Tibial artery (tissue), 4 donors: ENCODE results near the gene CTR9.

Experiments used
- DNase-seq, 2 donors: peaks; one replicate each; pipeline ENCODE4 v3.0.0-alpha.2; 2019
- H3K27ac ChIP-seq, 2 donors: fragments of 200-600 bp; sonication (generic) in 1 of 2; 1 replicate in 1 of 2; 2 replicates in 1 of 2; pipeline ENCODE4 v1.5.1; 2018 to 2019; ENCODE audit warnings: mild to moderate bottlenecking in 1 of 2
- H3K27me3 ChIP-seq, 2 donors: fragments of 200-600 bp; sonication (generic) in 1 of 2; one replicate each; pipeline versions ENCODE4 v1.5.1 to v1.6.0; 2016 to 2019
- H3K36me3 ChIP-seq, 3 donors: fragments of 200-600 bp; sonication (generic) in 2 of 3; one replicate each; pipeline ENCODE4 v1.5.1; 2016 to 2019; ENCODE audit warnings: mild to moderate bottlenecking in 2 of 3
- H3K4me1 ChIP-seq, 4 donors: fragments of 200-600 bp; sonication (generic) in 2 of 4; 1 replicate in 3 of 4; 2 replicates in 1 of 4; pipeline ENCODE4 v1.5.1; 2016 to 2019
- H3K4me3 ChIP-seq, 2 donors: fragments of 200-600 bp; sonication (generic) in 1 of 2; 1 replicate in 1 of 2; 2 replicates in 1 of 2; pipeline ENCODE4 v1.5.1; 2018 to 2019; ENCODE audit warnings: mild to moderate bottlenecking in 2 of 2
- H3K9me3 ChIP-seq, 3 donors: fragments of 200-600 bp; sonication (generic) in 1 of 3; one replicate each; pipeline ENCODE4 v1.5.1; 2016 to 2019
- intact Hi-C: fragments of 100-400 bp; cut with DNase I; formaldehyde crosslinking; loops from one replicate; pipeline ENCODE4 v1.15.0; 2023; ENCODE audit warnings: low total_unique reads
- TF ChIP-seq, protein P1 (sequence below), 2 experiments: fragments of 200-600 bp in 1 of 2; fragments of 450-650 bp in 1 of 2; IDR thresholded peaks; one replicate each; pipeline ENCODE4 v1.5.1; 2017 to 2019; ENCODE audit warnings: antibody characterized with exemption in 2 of 2, mild to moderate bottlenecking in 1 of 2, moderate library complexity in 1 of 2

Gene CTR9

DNA sequence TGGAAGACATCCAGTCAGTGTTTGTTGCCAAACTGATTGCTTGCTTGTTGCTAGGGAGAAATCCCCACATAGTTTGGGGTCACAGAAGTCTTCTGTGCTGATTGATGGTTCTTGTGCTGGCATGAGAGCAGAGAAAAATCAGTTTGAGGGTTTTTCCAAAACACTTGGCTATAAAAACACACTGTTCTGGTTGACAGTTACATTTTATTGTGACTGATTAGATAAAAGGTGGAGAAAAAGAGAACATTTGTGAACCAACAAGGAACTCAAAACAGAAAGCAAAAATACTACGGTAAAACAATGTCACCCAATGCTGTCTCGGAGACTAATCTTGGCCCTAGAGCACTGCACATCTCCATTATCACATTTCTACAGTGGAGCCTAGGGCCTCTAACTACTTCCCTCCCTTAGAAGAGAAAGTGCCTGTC, 72.1 kb downstream of the CTR9 start:
- Histone ChIP-seq H3K9me3 (no peaks in the 10 kb centered on the region), H3K36me3 (no peaks in the 10 kb centered on the region), H3K27me3 (no peaks in the 10 kb centered on the region), H3K4me3 (no peak overlapping the region), H3K27ac (no peak overlapping the region), H3K4me1 (no peaks in the 10 kb centered on the region)
- no peak for DNase-seq
- TF ChIP-seq, protein P1, sequence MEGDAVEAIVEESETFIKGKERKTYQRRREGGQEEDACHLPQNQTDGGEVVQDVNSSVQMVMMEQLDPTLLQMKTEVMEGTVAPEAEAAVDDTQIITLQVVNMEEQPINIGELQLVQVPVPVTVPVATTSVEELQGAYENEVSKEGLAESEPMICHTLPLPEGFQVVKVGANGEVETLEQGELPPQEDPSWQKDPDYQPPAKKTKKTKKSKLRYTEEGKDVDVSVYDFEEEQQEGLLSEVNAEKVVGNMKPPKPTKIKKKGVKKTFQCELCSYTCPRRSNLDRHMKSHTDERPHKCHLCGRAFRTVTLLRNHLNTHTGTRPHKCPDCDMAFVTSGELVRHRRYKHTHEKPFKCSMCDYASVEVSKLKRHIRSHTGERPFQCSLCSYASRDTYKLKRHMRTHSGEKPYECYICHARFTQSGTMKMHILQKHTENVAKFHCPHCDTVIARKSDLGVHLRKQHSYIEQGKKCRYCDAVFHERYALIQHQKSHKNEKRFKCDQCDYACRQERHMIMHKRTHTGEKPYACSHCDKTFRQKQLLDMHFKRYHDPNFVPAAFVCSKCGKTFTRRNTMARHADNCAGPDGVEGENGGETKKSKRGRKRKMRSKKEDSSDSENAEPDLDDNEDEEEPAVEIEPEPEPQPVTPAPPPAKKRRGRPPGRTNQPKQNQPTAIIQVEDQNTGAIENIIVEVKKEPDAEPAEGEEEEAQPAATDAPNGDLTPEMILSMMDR (IDR thresholded peaks at IDR 0.05): no peak
- intact Hi-C loops: no loop called here

DNA sequence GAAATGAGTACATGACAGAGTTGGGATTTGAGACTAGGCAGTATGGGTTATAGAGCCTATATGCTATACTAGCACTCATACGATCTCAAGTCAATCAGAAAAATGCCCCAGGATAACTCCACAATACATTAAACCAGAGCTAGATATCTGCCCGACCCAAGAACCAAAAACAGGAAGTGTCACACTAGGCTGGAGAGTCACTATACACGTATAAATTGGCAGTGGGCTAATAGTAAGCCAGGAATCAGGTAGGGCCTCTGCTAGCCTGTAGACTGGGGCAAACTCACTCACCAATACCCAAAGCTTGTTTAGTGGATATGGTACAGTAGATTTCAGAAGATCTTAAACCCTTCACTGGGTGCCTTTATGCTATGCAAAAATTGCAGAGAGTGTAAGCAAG, 73.8 kb downstream of the CTR9 start:
- H3K36me3 ChIP-seq: no peaks in the 10 kb centered on the region
- TF ChIP-seq, protein P1 (IDR thresholded peaks at IDR 0.05): no peak

GRCh38 chr11:10828402-10828801, 77.4 kb downstream of the CTR9 start:
- Histone ChIP-seq H3K4me1 (no peaks in the 10 kb centered on the region), H3K27ac (no peak overlapping the region), H3K27me3 (no peaks in the 10 kb centered on the region), H3K9me3 (no peaks in the 10 kb centered on the region), H3K36me3 (no peaks in the 10 kb centered on the region), H3K4me3 (no peak overlapping the region)
- TF ChIP-seq, protein P1 (IDR thresholded peaks at IDR 0.05): no peak
- no peak for DNase-seq
- intact Hi-C loops: no loop called here

More for the DNA sequence above, 73.8 kb downstream of the CTR9 start:
- H3K27ac ChIP-seq: no peak overlapping the region
- H3K9me3 ChIP-seq: no peaks in the 10 kb centered on the region
- intact Hi-C loops: no loop called here
- H3K4me1 ChIP-seq: no peaks in the 10 kb centered on the region
- no peak for DNase-seq
- H3K27me3 ChIP-seq: no peaks in the 10 kb centered on the region
- no peak overlapping the region for H3K4me3 ChIP-seq

- TF ChIP-seq, protein P1 (IDR thresholded peaks at IDR 0.05): no peak
- no peaks in the 10 kb centered on the region for H3K27me3 ChIP-seq
- no peak for DNase-seq
- intact Hi-C loops: no loop called here
- no peaks in the 10 kb centered on the region for H3K36me3 ChIP-seq
- no peaks in the 10 kb centered on the region for H3K4me1 ChIP-seq
- no peak overlapping the region for H3K27ac ChIP-seq
- no peaks in the 10 kb centered on the region for H3K9me3 ChIP-seq
- no peak overlapping the region for H3K4me3 ChIP-seq
These were observed 78.1 kb downstream of the CTR9 start for GRCh38 chr11:10829139-10829538.
